ENCODE results near the gene EPN2. TPM values are rescaled to one million over a fixed set of nuclear protein-coding genes. Genes with fewer than 3 reads are reported as not detected.
A peak's percentile ranks its signal among the peaks of the same experiment; 100 is the strongest.
"Not testable (repeated sequence)": the region's sequence is repeated elsewhere in the genome, so short reads cannot be mapped to it uniquely, and the experiment has no call there.

Gene EPN2
- polyA plus RNA-seq, 1 experiment = 21.2 TPM

- H3K27me3 ChIP-seq (ENCODE audit: control insufficient read depth, insufficient read depth, low read length); DNase-seq (ENCODE audit: low read depth); CTCF ChIA-PET; H3K36me3 ChIP-seq (ENCODE audit: control insufficient read depth, insufficient read depth, low read length); H3K4me3 ChIP-seq (ENCODE audit: low read depth, low read length); POLR2A ChIA-PET: not testable (repeated sequence)
Observed at GRCh38 chr17:19220195-19220594, 17.0 kb upstream of the EPN2 start.

- POLR2A ChIA-PET; H3K36me3 ChIP-seq (ENCODE audit: control insufficient read depth, insufficient read depth, low read length); DNase-seq (ENCODE audit: low read depth); H3K27me3 ChIP-seq (ENCODE audit: control insufficient read depth, insufficient read depth, low read length); CTCF ChIA-PET; H3K4me3 ChIP-seq (ENCODE audit: low read depth, low read length): not testable (repeated sequence)
Observed at GRCh38 chr17:19226610-19227588, 10.3 kb upstream of the EPN2 start.

DNA sequence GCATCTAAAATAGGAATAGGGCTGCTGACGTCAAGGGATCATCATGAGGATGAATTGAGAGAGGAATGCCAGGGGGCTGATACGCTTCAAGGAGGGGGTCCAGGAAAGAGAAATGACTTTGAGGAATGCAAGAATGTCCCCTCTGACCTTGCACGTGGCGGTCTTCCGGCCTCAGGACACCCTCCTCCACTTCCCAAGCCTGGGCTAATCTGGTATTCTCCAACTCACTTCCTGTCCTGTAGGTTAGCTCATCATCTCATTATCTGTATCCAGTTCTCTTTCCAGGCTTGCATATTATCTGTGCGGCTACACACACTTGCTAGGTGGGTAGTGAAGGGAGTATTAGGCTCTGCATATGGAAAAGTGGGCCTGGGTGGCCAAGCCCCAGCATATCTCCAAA lies 2.5 kb upstream of the EPN2 start:
- CTCF ChIA-PET; DNase-seq (ENCODE audit: low read depth); H3K36me3 ChIP-seq (ENCODE audit: control insufficient read depth, insufficient read depth, low read length); H3K4me3 ChIP-seq (ENCODE audit: low read depth, low read length); H3K27me3 ChIP-seq (ENCODE audit: control insufficient read depth, insufficient read depth, low read length); POLR2A ChIA-PET: not testable (repeated sequence)

DNA sequence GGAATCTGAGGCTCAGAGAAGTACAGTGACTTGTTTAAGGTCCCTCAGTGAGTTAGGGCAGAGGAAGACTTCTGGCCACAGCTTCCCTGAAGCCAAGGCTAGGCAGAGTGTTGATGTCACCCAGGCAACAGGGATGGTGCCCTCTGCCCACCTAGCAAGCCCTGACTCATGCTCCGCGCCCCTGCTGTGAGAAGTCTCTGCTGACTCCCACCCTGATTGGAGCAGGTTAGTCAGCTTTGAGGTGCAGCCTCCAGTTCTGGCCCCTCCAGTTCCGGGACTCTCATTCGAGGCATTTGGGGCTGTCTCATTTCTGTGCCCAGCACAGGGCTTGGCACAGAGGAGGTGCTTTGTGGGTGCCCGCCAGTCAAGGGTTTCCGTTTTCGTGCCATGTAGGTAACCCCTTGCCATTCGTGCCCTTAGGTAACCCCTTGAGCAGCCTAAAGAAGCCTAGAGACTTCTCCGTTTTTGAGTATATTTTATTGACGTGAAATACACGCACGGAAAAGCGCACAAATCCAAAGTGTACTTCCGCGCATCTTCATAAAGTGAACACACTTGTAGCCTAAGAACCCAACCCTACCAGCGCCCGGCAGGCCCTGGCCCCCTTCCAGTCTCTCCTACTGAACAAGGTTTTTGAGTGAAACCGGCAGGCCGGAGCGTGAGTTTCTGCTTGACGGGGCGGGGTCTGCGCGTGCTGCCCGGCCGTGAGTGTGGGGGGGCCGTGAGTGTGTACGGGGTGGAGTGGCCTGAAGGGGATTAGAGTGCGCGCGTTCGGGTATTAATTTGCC lies 621 bp upstream of the EPN2 start:
- H3K4me3 ChIP-seq (ENCODE audit: low read depth, low read length); DNase-seq (ENCODE audit: low read depth); CTCF ChIA-PET; POLR2A ChIA-PET; H3K36me3 ChIP-seq (ENCODE audit: control insufficient read depth, insufficient read depth, low read length); H3K27me3 ChIP-seq (ENCODE audit: control insufficient read depth, insufficient read depth, low read length): not testable (repeated sequence)

GRCh38 chr17:19237389-19238166 lies 412 bp downstream of the EPN2 start:
- TF ChIP-seq, protein P1, sequence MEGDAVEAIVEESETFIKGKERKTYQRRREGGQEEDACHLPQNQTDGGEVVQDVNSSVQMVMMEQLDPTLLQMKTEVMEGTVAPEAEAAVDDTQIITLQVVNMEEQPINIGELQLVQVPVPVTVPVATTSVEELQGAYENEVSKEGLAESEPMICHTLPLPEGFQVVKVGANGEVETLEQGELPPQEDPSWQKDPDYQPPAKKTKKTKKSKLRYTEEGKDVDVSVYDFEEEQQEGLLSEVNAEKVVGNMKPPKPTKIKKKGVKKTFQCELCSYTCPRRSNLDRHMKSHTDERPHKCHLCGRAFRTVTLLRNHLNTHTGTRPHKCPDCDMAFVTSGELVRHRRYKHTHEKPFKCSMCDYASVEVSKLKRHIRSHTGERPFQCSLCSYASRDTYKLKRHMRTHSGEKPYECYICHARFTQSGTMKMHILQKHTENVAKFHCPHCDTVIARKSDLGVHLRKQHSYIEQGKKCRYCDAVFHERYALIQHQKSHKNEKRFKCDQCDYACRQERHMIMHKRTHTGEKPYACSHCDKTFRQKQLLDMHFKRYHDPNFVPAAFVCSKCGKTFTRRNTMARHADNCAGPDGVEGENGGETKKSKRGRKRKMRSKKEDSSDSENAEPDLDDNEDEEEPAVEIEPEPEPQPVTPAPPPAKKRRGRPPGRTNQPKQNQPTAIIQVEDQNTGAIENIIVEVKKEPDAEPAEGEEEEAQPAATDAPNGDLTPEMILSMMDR (IDR thresholded peaks at IDR 0.05; ENCODE audit: insufficient read depth, low read depth, low read length) = 0 out of 2 replicates have a peak, but pooled peaks have one; percentile 4
- POLR2A ChIA-PET = no interaction called here
- Histone ChIP-seq H3K27me3 (ENCODE audit: control insufficient read depth, insufficient read depth, low read length) (no peaks in the 10 kb centered on the region), H3K4me3 (ENCODE audit: low read depth, low read length) (peak overlapping the region; percentile 83), H3K36me3 (ENCODE audit: control insufficient read depth, insufficient read depth, low read length) (peaks cover 3% of the 10 kb centered on the region; the same call in 1 of the 2 replicates)
- no peak for DNase-seq (ENCODE audit: low read depth)
- CTCF ChIA-PET = interaction anchor here (1.2 to 1.7 kb wide), 2 partner anchors 10 to 210 kb away, joined by 3 read pairs; no protein-coding TSS in a partner anchor

DNA sequence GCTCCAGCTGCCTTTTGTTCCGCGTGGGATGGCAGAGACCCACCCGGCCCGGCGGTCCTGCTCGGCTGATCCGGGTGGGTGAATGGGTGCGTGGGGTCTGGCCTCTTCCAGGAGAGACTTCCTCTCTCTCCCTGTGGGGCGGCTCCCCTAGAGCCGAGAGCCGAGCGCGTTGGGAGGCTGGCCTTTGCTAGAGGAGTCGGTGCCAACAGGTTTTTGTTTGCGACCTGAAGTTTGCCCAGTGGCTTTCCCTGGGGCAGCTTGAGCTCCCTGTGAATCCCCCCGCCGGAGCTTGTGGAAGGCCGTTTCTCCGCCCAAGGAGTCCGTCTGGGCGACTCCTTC lies 970 bp downstream of the EPN2 start:
- H3K4me3 ChIP-seq (ENCODE audit: low read depth, low read length) = peak overlapping the region; percentile 83
- ChIA-PET POLR2A (no interaction called here), CTCF (interaction anchor here (1.2 to 1.7 kb wide), 2 partner anchors 9 to 210 kb away, joined by 3 read pairs; no protein-coding TSS in a partner anchor)
- DNase-seq (ENCODE audit: low read depth) = no peak
- TF ChIP-seq, protein P1 (IDR thresholded peaks at IDR 0.05; ENCODE audit: insufficient read depth, low read depth, low read length) = no peak
- no peaks in the 10 kb centered on the region for H3K27me3 ChIP-seq (ENCODE audit: control insufficient read depth, insufficient read depth, low read length)
- H3K36me3 ChIP-seq (ENCODE audit: control insufficient read depth, insufficient read depth, low read length) = peaks cover 3% of the 10 kb centered on the region; the same call in 1 of the 2 replicates

Data from BJ (cell line).